Right lung (tissue), 10 donors: ENCODE results near the gene PCED1A. TPM values are rescaled to one million over a fixed set of nuclear protein-coding genes. Genes with fewer than 3 reads are reported as not detected.
A peak's percentile ranks its signal among the peaks of the same experiment; 100 is the strongest.

Experiments
- DNase-seq, 2 donors: peaks; one replicate each; pipeline ENCODE4 v3.0.0-alpha.2; 2013
- long read RNA-seq, 8 donors: transcript quantifications; one replicate each; lab custom pipeline, GENCODE V29; 2026
- polyA plus RNA-seq, 5 donors: library from polyadenylated mRNA; unstranded; fragments of 120-200 nt; gene quantifications; one replicate each; pipeline versions ENCODE4 v1.2.1 to v1.2.3, GENCODE V29; 2013; ENCODE audit warnings: inconsistent platforms in 1 of 5, low replicate concordance in 1 of 5; ENCODE audit not compliant: insufficient read length in 5 of 5, insufficient read depth in 1 of 5

The PCED1A gene, protein sequence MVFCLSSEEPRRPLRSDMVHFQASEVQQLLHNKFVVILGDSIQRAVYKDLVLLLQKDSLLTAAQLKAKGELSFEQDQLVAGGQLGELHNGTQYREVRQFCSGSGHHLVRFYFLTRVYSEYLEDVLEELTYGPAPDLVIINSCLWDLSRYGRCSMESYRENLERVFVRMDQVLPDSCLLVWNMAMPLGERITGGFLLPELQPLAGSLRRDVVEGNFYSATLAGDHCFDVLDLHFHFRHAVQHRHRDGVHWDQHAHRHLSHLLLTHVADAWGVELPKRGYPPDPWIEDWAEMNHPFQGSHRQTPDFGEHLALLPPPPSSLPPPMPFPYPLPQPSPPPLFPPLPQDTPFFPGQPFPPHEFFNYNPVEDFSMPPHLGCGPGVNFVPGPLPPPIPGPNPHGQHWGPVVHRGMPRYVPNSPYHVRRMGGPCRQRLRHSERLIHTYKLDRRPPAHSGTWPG
- 10 to 100 TPM; 41.5 to 68.8 (median 61.8) TPM for polyA plus RNA-seq
- long read RNA-seq, donor 1, partial matches to known transcripts = 190 of 191 reads
- long read RNA-seq, donor 1, other reads (novel, unspliced or antisense) = 0 of 191 reads
- long read RNA-seq, donor 2, partial matches to known transcripts = 42 of 51 reads
- long read RNA-seq, donor 2, other reads (novel, unspliced or antisense) = 7 of 51 reads
- long read RNA-seq, donor 3, partial matches to known transcripts = 26 of 26 reads
- long read RNA-seq, donor 3, other reads (novel, unspliced or antisense) = 0 of 26 reads
- long read RNA-seq, donor 4, partial matches to known transcripts = 15 of 23 reads
- long read RNA-seq, donor 4, other reads (novel, unspliced or antisense) = 5 of 23 reads
- long read RNA-seq, donor 5, partial matches to known transcripts = 174 of 181 reads
- long read RNA-seq, donor 5, other reads (novel, unspliced or antisense) = 7 of 181 reads
- long read RNA-seq, donor 6, transcript PCED1A-202 (8 exons, 2,016 nt) = major isoform, 5 of 117 reads
- long read RNA-seq, donor 6, partial matches to known transcripts = 102 of 117 reads
- long read RNA-seq, donor 6, other reads (novel, unspliced or antisense) = 10 of 117 reads
- long read RNA-seq, donor 7, partial matches to known transcripts = 179 of 185 reads
- long read RNA-seq, donor 7, other reads (novel, unspliced or antisense) = 5 of 185 reads
- long read RNA-seq, donor 8, partial matches to known transcripts = 59 of 59 reads
- long read RNA-seq, donor 8, other reads (novel, unspliced or antisense) = 0 of 59 reads

- peak; percentile 86 to 87 for DNase-seq
Measured at GRCh38 chr20:2840138-2840966, at the start of gene PCED1A, which contains the start of gene VPS16. TSS of gene PCED1A (minus strand) at chr20:2840655. CDS start at chr20:2839912, 743 bp downstream. TSS of gene VPS16 (plus strand) at chr20:2840745. CDS start at chr20:2840775, 30 bp downstream.

DNA sequence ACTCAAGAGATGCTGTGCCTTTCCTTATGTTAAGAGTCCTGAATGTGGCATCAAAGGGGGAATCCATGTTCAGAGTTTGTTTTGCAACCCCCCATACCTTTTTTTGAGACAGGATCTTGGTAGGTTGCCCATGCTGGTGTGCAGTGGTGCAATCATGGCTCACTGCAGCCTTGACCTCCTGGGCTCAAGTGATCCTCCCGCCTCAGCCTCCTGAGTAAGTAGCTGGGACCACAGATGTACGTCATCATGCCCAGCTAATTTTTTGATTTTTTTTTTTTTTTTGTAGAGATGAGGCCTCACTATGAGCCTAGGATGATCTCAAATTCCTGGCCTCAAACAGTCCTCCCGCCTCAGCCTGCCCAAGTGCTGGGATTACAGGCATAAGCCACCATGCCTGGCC lies 49.3 kb upstream of the PCED1A start:
- DNase-seq = no peak

GRCh38 chr20:2889209-2889608 lies 48.8 kb upstream of the PCED1A start:
- no peak for DNase-seq

DNA sequence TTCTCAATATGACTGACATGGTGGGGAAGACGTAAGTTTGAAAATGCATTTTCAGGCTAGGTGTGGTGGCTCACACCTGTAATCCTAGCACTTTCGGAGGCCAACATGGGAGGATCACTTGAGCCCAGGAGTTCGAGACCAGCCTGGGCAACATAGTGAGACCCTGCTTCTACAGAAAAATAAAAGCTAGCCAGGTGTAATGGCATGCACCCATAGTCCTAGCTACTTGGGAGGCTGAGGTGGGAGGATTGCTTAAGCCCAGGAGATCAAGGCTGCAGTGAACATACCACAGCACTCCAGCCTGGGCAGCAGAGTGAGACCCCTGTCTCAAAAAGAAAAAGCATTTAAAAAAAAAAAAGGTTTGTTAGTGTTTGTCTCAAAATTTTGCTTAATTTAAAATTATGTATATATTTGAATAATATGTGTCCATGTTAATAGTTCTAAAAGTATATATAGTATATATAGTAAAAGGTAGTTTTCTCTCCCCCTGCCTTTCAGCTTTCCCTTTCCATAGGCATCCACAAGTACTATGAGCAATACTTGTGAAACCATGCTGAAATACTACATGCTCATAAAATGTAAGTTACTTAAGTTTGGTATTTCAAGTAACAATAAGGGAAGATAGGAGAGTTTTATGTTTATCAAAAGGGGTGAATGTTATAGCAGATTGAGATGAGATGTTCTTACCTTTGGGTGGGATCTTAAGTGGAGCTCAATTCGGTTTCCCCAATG lies 47.9 kb upstream of the PCED1A start:
- no peak for DNase-seq

DNA sequence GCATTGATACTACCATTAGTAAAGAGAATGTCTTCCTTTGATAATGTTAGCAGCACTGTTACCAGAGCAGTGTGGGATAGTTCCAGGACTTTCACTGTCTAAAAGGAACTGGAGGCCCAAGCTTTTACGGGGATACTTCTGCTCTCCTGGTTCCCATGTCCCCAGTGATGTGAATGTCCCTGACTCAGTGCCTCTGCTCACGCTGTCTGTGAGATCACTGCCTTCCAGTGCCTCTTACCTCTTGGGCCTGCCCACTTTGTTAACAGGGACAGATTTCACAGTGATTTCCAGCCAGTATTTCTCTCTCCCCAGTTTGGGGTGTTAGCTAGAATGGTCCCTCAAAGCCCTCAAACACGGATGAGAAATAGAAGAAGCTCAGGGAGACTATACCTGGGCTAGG lies 47.3 kb upstream of the PCED1A start:
- no peak for DNase-seq

- no peak for DNase-seq
Measured at GRCh38 chr20:2883726-2884637, 43.5 kb upstream of the PCED1A start.

- no peak for DNase-seq
Measured at GRCh38 chr20:2880650-2881049, 40.2 kb upstream of the PCED1A start.

DNA sequence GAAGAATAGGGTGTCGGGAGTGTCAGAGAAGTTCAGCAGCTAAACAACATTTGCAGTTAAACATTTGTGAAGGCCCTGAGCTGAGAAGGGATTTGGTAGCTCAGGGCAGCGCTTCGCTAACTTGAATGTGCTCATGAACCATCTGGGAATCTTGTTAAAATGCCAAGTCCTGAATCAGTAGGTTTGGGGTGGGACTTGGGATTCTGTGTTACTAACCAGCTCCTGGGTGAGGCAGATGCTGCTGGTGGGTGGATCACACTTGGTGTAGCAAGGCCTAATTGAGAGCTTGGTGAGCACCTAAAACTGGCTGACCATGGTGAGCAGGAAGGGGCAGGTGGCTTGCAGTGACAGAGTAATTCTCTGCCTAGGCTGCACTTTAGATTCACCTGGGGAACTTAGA lies 38.7 kb upstream of the PCED1A start:
- DNase-seq = no peak

GRCh38 chr20:2878515-2878914 lies 38.1 kb upstream of the PCED1A start:
- no peak for DNase-seq

GRCh38 chr20:2875690-2876203 lies 35.3 kb upstream of the PCED1A start:
- no peak for DNase-seq

DNA sequence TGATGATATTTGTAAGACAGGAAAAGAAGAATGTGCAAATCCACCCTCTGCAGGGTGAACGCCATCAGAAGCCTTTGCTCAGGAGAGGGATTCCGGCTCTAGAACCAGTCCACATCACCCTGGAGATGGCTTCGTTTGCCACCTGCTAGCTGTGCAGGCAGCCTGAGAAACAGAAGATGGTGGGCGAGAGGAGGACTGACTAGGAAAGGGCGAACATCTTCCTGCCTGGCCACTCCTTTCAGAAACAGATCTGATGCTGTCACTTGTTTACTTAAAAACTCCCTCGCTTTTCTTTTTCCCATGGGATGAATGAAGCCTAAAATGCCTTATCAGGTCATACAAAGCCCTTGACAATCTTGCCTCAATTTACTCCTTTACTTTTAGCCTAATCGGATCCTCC lies 34.0 kb upstream of the PCED1A start:
- DNase-seq = no peak

DNA sequence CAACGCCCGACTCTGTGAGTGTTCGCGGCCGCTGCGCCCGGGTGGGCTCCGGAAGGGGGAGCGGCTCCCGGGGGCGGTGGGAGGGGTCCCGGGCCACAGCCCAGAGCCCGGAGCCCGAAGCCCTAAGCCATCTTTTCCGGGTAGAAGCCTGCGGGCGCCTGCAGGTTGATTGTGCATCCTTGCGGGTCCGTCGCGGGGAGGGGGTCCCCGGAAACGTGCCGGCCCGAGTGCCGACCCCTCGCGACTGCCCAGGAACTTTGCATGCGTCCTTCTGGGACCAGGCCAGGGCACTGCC lies 33.2 kb upstream of the PCED1A start:
- peak; percentile 40 to 69 for DNase-seq

DNA sequence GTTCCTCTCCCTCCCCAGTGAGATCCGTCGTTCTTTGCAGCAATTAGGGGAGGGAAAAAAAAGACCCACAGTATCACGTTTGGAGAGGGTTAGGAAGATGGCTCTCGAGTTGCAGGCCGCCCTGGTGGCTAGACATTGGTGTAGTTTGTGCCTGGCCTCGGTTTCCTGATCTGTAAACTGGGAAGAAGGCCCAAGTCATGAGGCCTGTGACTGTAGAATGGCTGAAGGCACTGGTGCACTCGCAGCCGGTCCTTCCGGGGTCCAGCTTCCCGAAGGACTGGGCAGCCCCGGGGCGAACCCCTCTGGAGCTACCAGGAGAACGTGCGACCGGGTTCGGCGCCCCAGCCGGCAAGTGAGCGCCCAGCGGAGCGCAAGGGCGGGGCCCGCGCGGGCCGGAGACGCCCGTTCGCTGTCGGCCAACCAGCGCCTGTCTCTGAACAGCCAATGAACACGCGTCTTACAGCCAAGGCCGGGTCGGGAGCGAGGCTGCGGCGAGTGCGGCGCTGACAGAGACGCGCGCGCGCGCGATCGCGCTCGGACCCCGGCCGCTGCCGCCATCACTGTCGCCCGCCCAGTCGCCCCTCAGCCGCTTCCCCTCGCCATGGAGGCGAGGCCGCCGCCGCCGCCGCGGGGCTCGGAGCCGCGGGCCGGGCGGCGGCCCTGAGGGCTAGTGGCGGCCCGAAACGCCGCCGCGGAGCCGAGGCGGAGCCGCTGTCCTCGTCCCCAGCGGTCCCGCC lies 32.7 kb upstream of the PCED1A start, which contains the start of gene PTPRA:
Gene PTPRA, plus strand, starts transcription at position 472 of the 737 bp plus-strand sequence. CDS start 90,797 bp downstream, outside the sequence.
- DNase-seq = peak; percentile 90

DNA sequence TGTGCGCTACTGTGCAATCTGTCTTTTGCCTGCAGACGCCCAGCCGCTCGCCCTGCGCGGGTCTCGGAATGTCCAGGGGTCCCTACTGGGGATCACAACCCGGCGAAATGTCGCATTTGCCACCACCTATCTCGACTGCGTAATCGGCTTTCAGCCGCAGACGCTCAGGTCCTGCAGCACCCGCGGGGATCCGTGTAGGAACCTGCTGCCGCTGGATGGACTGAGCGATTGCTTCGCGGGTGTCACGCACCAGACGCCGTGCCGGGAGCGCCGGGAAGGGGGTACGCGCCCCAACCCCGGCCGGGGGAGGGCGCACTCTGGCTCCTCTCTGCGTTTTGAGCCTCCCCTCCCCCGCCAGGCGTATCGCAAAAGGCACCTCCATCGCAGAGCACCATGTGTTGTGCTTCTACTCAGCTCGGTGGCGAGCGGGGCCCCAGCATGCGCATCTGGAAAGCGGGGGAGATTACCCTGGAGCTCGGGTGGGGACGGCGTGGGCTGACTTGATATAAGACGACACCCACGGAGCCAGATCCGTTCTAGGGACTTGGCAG lies 32.1 kb upstream of the PCED1A start:
- no peak for DNase-seq

GRCh38 chr20:2871661-2872458 lies 31.4 kb upstream of the PCED1A start:
- no peak for DNase-seq

GRCh38 chr20:2871111-2871465 lies 30.6 kb upstream of the PCED1A start:
- DNase-seq = no peak

DNA sequence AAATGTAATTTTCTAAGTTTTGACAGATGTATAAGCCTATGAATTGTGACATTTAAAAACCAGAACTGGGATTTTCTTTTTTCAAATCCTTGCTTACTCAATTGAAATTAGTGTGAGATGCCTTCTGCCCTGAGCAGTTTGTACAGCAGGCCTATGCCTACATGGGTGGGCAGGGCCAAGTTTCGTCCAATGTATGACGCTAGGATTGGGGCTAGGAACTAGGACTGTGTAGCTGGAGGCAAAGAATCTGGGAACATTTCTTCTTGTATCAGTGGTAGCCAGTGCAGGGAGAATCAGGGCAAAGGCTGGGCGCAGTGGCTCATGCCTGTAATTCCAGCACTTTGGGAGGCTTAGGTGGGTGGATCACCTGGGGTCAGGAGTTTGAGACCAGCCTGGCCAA lies 28.9 kb upstream of the PCED1A start:
- DNase-seq = no peak
